RWPE2 (cell line): ENCODE data around the gene TFF2.

Source experiments
- ATAC-seq: fragments of 200-7000 bp; cut with Tn5 transposase; 3 replicates; pipeline ENCODE4 v1.9.1; 2021; ENCODE audit warnings: low read depth
- DNase-seq: peaks from one replicate; pipeline ENCODE4 v3.0.0-alpha.2; 2020; ENCODE audit warnings: low spot score
- H3K27ac ChIP-seq: fragments of 450-650 bp; 2 replicates; pipeline ENCODE4 v1.5.1; 2017; ENCODE audit warnings: mild to moderate bottlenecking; ENCODE audit not compliant: poor library complexity, severe bottlenecking
- H3K27me3 ChIP-seq: fragments of 250-450 bp; sonication (Bioruptor Pico); 2 replicates; pipeline ENCODE4 v1.5.1; 2021; ENCODE audit warnings: mild to moderate bottlenecking, moderate library complexity; ENCODE audit not compliant: insufficient read depth, poor library complexity, severe bottlenecking
- H3K36me3 ChIP-seq: fragments of 250-450 bp; sonication (Bioruptor Pico); 2 replicates; pipeline ENCODE4 v1.5.1; 2020; ENCODE audit warnings: low read depth, mild to moderate bottlenecking, moderate library complexity
- H3K4me1 ChIP-seq: fragments of 250-450 bp; sonication (Bioruptor Pico); 2 replicates; pipeline ENCODE4 v1.5.1; 2021; ENCODE audit warnings: mild to moderate bottlenecking, moderate library complexity; ENCODE audit not compliant: insufficient read depth, poor library complexity, severe bottlenecking
- H3K4me3 ChIP-seq: fragments of 250-450 bp; sonication (Bioruptor Pico); 2 replicates; pipeline ENCODE4 v1.5.1; 2021; ENCODE audit warnings: mild to moderate bottlenecking, moderate library complexity; ENCODE audit not compliant: severe bottlenecking
- H3K9me3 ChIP-seq: fragments of 250-450 bp; sonication (Bioruptor Pico); 2 replicates; pipeline ENCODE4 v1.5.1; 2021; ENCODE audit warnings: mild to moderate bottlenecking, moderate library complexity; ENCODE audit not compliant: severe bottlenecking
- TF ChIP-seq, protein P1 (sequence below): fragments of 450-650 bp; IDR thresholded peaks from one replicate; pipeline ENCODE4 v1.5.1; 2017; ENCODE audit warnings: mild to moderate bottlenecking, moderate library complexity; ENCODE audit not compliant: poor library complexity, severe bottlenecking

TFF2 gene

DNA sequence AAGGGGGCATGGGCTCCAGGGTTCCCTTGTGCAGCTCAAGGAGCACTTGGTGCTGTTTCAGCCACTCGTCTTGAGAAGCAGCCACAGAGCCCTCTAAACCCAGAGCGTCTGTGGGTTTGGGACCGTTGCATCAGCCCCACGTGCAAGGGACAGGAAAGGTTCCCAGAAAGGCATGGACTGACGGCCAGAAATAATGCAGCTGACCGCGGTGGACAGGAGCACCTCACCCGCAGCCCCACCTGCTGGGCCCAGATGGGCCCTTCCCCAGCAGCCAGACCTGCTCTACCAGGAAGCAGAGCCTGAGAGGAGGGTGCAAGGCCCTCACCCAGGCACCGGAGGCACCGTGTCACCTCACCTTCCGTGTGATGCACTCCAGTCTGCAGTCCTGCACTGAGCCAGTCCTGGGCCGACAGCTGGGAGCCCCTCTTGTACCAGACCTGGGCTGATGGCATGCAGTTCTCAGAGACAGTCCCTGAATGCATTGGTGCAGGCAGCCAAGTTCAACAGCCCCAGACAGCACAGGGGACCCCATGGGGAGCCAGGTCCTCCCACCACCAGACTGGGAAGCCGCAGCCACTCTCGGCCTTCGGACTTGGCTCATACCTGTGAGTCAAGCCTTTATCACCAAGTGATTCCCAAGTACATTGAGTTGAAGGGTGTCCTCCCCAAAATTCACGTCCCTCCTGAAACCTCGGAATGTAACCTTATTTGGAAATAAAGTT, 30.8 kb downstream of the TFF2 start:
- H3K36me3 ChIP-seq, result no peaks in the 10 kb centered on the region
- no peak overlapping the region for H3K27ac ChIP-seq
- no peaks in the 10 kb centered on the region for H3K27me3 ChIP-seq
- ATAC-seq (no peak), DNase-seq (no peak)
- TF ChIP-seq, protein P1, sequence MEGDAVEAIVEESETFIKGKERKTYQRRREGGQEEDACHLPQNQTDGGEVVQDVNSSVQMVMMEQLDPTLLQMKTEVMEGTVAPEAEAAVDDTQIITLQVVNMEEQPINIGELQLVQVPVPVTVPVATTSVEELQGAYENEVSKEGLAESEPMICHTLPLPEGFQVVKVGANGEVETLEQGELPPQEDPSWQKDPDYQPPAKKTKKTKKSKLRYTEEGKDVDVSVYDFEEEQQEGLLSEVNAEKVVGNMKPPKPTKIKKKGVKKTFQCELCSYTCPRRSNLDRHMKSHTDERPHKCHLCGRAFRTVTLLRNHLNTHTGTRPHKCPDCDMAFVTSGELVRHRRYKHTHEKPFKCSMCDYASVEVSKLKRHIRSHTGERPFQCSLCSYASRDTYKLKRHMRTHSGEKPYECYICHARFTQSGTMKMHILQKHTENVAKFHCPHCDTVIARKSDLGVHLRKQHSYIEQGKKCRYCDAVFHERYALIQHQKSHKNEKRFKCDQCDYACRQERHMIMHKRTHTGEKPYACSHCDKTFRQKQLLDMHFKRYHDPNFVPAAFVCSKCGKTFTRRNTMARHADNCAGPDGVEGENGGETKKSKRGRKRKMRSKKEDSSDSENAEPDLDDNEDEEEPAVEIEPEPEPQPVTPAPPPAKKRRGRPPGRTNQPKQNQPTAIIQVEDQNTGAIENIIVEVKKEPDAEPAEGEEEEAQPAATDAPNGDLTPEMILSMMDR, result no peak
- no peaks in the 10 kb centered on the region for H3K4me1 ChIP-seq
- no peaks in the 10 kb centered on the region for H3K9me3 ChIP-seq
- no peak overlapping the region for H3K4me3 ChIP-seq

DNA sequence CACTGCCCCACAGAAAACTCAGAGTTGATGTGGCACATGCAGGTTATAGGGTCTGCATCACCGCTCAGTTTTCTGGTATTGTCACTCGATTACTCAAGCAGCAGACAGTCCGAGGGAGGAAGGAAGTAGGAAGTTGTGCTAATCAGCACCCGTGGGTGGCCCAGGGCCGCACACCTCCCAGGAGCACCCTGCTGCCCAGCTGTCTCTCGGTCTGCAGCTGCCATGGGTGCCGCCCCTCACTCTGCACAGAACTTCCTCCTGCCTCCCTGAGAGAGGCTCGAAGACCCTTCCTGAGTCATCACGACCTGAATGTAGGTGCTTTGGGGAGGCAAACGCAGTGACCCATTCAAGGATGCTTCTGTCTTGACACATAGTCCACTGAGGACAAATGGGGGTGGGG, 31.4 kb downstream of the TFF2 start:
- no peak for DNase-seq
- Histone ChIP-seq H3K4me3 (no peak overlapping the region), H3K4me1 (no peaks in the 10 kb centered on the region), H3K9me3 (no peaks in the 10 kb centered on the region), H3K27ac (no peak overlapping the region), H3K36me3 (no peaks in the 10 kb centered on the region), H3K27me3 (no peaks in the 10 kb centered on the region)
- TF ChIP-seq, protein P1, result no peak
- no peak for ATAC-seq

DNA sequence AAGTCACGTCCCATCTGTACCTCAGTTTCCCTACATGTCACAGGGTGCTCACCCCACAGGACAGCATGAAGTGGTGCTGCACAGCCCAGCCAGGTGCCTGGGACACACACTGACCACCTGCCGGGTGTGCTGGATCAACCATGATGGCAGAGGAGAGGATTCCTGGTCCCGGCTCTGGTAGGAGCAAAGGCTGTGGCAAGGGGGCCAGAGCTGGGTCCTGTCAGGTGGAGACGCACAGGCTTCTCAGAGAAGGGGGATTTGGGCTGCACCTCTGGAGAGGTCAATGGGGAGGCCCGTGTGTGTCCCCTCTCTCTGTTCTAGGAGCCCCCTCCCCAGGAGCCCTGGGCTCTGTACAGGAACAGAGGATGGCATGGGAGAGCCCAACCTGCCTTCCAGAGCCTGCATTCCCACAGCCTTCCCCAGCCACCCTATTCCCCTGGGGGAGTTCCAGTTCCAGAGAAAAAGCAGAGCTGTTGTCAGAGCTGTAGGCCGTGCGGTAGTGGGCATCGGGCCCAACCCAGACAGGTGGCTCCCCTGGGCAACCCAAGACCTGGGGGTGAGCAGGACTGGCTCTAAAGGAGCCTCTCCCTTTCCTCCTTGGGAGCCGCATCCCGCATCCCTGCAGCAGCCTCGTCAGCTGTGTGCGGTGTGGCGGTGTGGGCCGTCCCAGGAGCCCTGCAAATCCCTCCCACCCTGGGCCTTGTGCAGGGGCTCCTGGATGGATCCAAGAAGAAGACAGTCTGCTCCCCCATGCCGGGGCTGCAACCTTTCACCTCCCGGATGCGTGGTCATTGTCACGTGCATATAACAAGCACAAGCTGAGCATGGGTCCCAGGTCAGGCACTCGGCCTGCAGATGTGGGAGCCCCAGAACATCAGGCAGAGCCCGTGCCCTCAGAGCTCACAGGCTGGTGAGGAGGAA, 32.7 kb downstream of the TFF2 start:
- no peaks in the 10 kb centered on the region for H3K27me3 ChIP-seq
- H3K36me3 ChIP-seq, result no peaks in the 10 kb centered on the region
- DNase-seq (no peak), ATAC-seq (no peak)
- H3K4me1 ChIP-seq, result no peaks in the 10 kb centered on the region
- H3K9me3 ChIP-seq, result no peaks in the 10 kb centered on the region
- no peak overlapping the region for H3K27ac ChIP-seq
- TF ChIP-seq, protein P1, result no peak
- H3K4me3 ChIP-seq, result no peak overlapping the region

DNA sequence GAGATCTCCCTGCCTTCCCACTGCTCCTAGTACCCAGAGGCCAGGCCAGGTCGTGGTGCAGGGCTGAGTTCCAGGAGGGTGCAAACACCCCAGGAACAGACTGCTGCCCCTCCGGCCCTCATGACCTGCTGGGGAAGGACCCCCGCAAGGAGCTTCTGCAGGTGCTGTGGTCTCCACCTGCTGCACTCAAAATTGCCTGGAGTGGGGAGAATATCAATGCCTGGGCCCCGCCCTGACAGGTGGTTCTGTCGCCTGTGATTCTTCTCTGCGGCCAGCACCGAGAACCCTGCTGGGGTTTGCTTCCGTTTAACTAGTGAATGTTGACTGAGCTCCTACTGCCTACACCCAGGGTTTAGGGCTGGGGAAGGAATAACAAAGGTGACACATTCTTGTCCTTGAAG, 33.5 kb downstream of the TFF2 start:
- Histone ChIP-seq H3K4me1 (no peaks in the 10 kb centered on the region), H3K36me3 (no peaks in the 10 kb centered on the region), H3K9me3 (no peaks in the 10 kb centered on the region), H3K27ac (no peak overlapping the region), H3K4me3 (no peak overlapping the region), H3K27me3 (no peaks in the 10 kb centered on the region)
- TF ChIP-seq, protein P1, result no peak
- DNase-seq, result no peak
- no peak for ATAC-seq
